Bone marrow (tissue), 2 donors: Measurements from ENCODE around the gene SLC15A1.

Experiments
- DNase-seq, 2 donors: peaks; one replicate each; lab custom pipeline; 2025; lab: John Stamatoyannopoulos, UW

The SLC15A1 gene

DNA sequence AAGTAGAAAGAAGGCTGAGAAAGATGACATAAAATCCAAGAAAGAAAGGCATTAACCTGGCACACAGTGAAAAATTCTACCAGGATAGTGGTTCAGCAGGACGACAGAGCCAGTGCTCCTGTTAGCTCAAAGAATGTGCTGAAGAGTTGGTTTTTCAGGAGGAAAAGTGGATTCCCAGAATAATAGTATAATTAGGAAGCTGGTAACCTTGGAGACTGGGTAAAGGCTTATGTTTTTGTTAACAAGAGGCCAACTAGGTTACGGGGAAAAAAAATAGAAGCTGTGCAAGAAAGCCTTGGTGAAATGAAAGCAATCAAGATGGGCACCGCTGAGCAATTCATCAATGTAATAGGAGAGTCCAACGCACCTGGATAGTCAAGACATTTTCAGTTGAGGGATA, 54.7 kb downstream of the SLC15A1 start:
- no peak for DNase-seq

DNA sequence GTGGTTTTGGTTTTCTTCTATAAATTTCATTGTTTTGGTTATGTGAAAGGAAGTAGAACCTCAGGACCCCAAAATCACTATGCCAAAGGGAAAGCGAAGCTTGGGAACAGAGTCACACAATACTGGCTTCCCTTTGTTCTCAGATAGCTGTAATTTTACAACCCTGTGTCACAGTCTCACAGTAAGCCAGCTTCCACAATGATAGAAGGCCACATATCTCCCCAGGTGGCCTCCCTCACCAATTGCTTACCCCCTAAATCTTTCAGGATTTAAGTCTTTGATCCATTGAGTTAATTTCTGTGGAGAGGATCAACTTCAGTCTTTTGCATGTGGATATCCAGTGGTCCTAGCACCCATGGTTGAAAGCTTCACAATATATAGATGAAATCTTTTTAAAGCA, 58.7 kb downstream of the SLC15A1 start:
- no peak for DNase-seq

DNA sequence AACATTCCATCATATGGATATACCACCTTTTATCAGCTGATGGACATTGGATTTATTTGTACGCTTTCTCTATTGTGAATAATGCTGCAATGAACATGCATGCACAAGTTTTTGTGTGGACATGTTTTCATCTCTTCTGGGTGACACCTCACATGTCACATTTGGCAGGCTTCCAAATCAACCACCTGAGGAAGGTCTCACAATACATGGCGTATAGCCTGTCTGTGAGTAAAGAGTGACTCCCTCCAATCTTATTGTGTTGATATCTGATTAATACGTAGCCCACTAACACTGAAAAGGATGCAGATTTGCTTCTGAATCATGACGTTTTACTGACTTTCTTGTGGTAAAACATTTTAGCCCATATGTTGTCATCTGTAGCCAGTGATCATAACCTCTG, 61.1 kb downstream of the SLC15A1 start:
- DNase-seq = no peak

DNA sequence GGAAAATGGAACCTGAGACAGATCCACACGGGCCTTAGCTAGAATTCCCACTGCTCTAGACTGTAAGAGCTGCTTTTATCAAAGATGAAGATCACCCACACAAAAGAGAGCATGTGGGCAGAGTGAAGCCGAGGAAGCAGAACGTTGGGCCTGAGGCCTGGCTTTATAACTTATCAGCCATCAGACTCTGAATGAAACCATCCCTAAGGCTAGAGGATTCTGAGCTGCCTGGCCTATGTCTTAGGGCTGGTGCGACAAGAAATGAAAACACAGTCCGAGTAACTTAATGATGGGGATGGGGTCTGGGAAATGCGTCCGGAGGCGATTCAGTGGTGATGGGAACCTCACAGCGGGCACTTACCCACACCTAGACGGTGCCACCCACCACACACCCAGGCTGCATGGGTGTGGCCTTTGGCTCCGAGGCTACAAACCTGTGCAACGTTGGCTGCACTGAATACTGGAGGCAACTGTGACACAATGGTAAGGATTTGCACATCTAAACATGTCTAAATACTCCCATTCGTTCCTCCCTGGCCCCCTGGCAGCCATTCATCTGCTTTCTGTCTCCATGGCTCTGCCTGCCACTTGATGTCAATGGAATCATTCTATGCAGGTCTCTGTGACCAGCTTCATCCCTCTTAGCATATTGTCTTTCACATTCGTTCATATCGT, 62.0 kb downstream of the SLC15A1 start:
- DNase-seq = no peak

DNA sequence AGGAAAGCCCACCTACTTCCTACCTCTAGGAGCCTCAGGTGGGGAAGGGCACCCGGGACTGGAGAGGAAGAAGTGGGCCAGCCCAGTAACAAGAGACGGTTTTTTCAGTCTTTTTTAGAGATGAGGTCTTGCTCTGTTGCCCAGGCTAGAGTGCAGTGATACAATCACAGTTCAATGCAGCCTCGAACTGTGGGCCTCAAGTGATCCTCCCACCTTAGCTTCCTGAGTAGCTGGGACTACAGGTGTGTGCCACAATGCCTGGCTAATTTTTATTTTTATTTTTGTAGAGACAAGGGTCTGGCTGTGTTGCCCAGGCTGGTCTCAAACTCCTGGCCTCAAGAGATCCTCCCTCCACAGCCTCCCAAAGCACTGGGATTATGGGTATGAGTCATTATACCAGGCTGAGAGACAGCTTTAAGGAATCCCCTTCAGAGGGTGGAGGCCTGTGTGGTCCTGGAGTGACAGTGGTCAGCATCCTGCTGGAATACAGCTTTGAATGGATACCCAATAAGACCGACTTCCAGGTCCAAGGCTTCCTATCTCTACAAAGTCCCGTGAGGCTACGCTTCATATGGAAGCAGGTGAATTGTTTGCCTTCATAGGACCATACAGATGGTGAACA, 63.0 kb downstream of the SLC15A1 start:
- DNase-seq = no peak

DNA sequence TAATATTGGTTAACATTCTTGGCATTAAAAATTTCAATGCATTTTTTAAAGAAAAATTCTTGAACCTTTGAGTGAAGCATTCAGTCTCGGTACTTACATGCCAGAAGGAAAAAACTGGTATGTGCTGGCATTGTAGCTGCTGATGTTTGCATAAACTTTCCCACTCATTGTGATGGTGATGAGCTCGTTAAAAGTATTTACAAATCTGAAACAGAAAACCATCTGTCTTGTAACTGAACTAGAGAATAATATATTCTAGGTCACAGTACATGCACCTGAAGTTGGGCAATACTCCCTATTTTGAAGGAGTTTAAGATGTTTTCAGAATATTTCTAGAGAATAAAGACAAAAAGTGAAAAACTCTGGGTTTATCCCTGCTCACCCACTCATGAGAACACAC, 64.1 kb downstream of the SLC15A1 start:
- no peak for DNase-seq

DNA sequence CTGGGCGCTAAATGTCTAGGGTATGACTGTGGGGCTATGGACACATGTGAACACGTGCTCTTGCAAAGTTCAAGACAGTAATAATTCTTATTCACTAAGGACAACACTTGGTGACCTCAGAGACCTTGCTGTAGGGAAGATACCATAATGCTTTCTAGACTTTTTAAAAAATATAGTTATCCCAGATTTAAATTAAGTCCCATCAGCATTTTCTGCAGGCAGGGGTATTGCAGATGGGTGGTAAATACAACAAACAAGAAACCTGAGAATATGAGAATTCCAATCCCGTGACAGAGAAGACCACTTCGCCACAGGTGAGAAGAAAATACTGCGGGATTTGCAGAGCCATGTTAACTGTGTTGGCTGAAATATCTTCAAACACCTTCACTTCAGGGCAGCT, 65.2 kb downstream of the SLC15A1 start:
- DNase-seq = no peak

DNA sequence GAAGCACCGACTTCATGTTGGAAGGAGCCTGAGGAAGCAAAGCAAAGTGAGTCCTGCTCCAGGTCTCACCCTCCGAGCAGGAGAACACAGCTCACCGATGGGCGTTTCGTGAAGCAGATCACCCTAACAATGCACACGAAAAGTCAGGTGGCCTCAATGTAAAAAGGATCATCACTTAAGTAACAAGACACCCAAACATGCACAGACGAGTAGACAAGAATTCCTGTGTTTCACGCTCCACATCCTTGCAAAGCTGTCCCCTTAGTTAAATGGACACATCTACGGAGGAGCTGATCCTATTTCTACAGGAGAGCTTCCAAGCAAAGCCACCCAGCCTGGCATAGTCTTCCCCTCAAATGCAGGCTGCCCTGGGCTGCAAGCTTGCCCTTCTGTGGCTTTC, 66.2 kb downstream of the SLC15A1 start:
- DNase-seq = no peak

DNA sequence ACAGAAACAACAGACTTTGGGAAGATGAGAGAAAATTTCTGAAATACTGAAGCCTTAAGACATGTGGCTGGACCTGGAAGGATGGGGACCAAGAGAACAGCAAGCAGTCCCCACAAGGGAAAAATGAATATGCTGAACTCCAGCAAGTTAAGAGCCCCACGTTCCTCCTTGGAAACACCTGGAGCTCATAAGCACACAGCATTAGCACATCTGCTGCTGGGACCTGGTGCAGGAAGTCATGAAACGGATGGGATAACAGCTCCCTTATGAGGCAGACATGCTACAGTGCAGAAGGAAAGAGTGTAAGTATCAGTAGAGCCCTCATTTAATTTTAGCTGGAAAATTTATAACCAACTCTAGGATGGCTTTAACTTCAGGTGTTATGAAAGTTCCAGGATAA, 67.3 kb downstream of the SLC15A1 start:
- no peak for DNase-seq

DNA sequence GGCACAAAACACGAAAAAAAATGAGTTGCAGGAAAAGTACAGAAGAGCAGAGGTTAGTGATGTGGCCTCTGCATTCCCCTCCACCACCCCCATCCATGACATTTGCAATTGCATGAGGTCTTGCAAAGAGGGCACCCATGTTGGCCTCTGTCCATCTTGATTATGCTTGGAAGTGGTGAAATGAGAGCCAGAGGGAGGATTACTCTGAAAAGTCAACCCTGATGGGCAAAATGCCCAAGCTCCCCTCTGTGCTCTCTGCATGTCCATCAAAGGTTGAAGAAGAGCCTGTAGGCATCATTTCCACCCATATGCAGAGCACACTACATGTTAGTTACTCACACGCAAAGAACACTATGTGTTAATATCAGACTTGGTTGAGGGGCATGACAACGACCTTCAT, 71.4 kb downstream of the SLC15A1 start:
- DNase-seq = no peak

DNA sequence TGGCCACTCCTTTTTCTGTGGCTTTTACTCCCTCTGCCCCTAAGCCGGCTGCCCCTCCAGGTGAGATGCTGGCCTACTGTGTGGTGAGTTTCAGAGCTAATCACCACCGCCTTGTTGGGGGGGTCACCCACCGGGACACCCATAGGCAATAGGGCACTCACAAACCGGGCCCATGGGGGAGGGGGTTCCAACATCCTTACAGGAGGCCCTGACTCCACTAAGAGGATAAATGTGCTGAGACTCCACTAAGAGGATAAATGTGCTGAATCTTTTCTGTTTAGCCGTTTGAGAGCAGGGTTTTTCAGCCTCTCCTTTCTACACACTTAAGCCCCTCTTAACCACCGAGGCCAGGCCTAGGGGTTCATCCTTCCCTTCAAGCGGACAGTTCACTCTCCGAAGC, 73.7 kb downstream of the SLC15A1 start:
- DNase-seq = no peak

DNA sequence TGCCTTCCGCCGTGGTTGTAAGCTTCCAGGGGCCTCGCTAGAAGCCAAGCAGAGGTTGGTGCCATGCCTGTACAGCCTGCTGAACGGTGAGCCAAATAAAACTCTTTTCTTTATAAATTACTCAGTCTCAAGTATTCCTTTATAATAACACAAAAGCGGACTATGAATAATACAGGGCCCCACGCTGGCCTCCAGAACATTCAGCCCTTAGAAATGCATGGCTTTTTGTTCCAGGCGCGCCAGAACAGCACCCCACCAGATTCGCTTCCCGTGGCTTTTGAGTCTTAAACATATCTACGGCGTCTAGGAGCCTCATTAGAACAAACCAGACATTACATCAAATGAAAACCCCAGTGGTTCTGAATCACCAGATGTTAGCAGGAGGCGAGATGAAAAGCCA, 75.1 kb downstream of the SLC15A1 start:
- DNase-seq = no peak

DNA sequence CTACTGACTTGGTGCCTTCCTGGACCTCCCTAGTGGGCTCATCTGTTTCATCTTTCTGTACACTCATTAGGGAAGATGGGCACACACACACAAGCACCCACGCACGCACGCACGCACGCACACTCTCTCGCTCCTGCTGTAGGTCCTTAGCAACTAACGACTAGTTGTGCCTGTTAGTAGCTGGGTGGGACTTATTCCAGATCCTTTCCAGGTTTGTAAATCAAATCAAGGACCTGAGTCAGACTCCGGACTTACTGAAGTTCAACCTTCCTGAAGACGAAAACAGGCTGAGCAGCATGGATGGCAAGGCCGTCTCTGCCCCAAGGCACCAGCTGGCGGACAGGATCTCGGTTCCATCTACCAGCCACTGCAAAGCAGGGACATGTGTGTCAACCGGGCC, 76.2 kb downstream of the SLC15A1 start:
- no peak for DNase-seq

DNA sequence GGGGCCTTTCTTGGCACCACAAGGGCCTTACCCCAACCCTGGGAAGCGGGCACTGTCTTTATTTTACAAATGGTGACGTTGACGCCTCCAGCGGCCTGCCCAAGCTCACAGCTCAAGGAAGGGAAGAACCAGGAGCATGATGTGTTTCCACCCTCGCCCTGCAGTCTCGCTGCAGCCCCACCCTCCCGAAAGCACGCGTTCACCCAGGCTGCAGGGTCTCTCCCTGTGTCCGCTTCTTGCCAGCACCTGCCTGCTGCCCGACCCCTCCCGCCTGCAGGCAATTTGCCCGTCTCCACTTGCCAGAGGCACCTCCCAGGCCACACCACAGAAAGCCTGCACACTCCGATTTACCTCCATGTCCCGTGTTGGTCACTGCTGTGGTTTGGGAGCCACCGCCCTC, 76.6 kb downstream of the SLC15A1 start:
- DNase-seq = no peak

DNA sequence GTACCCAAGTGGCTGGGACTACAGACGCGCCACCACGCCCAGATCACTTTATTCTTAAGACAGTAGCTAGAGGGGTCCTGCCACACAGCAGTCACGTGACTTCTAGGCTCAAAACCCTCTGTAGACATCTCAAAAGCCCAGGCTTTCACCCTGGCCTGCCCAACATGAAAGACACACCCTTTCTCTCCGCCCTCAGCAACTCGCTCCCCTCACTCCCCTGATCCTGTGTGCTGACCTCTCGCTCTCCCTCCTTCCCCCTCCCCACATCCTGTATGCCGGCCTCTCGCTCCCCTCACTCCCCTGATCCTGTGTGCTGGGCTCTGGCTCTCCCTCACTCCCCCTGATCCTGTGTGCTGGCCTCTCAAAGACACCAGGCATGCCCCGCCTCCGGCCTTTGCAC, 77.4 kb downstream of the SLC15A1 start:
- no peak for DNase-seq

DNA sequence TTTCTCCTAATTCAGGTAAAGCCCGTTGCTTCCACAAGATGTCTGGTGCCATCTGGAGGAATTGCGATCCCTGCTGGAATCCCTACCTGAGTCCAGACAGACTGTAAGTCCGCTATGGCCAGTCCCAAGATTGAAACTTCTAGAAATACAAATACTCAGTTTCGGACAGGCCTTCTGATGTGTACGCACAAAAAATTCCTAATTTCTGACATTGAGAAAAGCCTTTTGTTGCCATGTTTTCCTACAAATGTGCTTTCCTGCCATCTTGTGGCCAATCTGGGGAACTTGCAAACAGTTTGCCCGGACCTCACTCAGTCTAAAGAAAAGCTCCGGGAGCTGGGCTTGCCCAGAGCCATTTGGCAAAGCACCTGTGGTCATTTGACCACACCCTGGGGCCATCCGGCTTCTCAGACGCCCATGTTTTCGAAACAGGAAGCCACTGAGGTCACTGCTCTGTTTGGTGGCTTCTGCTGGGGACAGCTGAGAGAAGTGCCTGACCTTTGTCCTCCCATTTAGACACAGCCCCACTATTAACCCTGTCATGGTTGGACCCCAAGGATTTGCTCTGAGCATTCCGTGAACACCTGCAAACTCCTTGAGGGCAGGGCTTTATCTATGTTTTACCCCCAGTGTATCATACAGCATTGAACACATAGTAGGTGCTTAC, 79.4 kb downstream of the SLC15A1 start:
- DNase-seq = peak in 1 of 2 donors; percentile 29

DNA sequence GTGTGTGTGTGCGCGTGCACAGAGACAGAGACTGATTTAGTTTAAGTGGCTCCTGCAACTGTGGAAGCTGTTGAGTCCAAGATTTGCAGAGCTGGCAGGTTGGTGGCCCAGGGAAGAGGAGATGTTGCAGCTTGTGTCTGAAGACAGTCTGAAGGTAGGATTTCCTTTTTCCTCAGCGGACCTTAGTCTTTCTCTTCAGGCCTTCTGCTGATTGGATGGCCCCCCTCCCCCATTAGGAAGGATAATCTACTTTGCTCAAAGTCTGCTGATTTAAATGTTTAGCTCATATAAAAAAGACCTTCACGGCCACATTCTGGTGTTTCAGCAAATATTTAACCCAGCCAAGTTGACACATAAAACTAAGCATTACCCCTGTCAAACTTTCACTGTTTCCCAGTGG, 84.3 kb downstream of the SLC15A1 start:
- DNase-seq = no peak

DNA sequence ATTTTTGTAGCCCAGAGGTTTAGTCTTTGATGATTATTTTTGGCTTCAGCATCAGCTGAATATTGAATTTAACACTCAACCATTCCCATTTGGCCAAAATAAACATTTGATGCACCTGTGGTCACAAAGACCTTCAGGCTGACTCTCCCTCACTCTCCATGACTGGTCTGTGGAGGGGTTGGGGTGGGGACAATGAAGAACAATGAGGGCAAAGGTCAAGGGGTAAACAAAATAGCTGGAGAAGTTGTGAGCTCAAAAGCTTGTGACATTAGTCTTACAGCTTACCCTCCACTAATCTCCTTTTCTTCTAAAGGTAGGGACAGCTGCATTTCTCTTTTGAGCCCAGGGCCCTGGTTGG, 86.9 kb downstream of the SLC15A1 start:
- no peak for DNase-seq

DNA sequence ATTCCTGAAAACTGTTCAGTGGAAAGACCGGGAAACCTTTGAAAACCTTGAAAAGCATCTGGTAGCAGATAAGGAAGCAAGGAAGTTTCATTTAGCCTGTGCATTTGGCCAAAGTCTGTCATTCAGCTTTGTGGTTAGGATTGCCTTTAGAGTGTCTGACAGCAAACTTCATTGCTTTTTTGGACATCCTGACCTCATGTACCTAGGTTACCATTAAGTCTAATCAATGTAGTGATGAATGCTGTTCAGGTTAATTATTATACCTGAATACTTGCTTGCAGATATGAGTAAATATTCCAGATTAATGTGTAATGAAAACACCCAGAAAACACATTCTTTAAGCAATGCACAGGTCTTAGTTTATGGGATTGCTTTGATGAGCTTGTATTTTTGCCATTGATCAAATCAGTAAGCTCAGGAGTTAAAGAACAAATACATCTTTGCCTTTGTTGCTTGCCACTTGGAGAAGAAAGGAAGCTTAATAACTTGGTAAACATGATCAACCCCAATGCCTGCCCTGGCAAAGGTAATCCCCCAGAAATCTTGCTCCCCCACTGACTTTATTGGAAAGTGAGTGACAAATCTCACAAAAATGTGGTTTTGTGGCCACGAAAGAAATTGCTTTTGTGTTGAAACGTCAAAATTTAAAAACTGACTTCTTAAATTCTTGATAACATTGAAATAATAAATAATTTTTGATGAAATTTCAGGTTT, 87.4 kb downstream of the SLC15A1 start:
- DNase-seq = no peak

DNA sequence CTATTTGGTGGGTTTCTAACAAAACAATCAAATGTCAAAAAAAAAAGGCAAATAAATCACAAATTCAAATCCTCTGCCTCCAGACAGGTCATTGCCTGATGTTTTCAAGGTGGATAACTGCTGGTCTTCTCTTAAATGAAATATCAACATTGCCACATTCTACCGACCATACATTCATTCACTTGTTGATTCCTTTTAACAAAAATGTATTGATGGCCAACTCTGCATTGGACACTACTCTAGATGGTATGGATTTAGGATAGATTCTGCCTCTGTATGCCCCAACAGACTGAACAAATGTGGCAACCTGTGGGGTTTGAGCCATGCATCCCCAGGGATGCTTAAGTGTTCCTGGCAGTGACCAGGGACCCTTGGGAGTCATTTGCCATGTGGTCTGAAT, 88.0 kb downstream of the SLC15A1 start:
- DNase-seq = no peak

DNA sequence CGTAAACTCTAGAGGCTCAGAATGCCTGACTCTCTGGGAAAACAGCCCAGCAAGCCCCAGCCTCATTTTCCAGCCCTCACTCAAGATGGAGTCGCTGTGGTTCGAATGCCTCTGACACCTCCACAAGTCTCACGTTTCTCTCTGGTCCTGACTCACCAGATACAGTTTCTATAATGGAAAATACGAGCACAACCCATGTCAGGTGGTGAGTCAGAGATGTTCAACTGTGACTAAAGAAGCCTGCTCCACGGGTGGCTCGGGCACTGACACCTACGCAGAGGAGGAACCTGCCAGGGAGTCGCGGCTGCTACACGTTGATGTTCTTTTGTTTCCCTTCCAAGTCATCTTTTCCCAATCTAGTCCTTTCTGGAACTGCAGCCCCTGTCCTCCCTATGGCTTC, 88.4 kb downstream of the SLC15A1 start:
- no peak for DNase-seq

DNA sequence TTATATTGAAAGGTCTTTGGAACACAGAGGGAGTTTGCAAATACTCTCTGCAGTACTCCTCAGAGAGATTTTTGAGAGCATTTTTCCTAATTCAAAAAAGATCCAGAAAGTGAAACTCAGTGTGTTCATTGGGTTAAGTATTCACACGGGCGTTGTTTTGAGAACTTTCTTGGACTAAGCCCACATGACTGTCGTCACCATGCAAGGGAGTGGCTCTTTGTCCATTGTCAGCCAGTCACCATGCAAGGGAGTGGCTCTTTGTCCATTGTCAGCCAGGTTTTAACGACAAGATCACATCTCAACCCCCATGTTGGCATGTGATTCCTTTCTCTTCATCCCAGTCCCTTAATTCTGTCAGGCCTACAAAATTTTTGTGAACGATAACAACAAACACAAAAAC, 94.3 kb downstream of the SLC15A1 start:
- DNase-seq = no peak

DNA sequence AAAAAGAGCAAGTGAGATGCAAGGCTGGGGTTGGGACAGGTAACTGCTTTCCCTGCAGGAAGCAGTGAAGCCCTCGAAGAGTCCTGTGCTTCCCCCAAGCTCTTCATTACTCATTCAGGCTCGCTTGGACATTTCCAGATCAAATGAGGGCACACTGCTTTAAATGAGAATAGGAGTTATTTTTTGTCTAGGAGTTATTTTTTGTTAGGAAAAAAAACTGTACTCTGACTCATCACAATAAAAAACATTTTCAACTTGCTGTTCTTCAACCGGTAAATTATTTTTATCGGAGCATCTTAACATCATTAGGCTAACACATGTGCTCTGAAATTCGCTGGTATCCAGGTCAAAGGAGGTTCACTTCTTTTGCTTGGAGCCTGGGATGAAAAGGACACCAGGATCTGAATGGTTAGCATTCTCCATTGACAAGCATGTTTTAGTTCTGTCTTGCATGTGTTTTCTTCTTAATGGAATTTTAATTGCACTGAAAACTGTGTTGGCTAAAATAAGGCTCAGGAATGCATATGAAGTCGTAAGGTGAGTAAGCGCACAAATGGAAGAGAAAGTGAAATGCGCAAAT, 94.9 kb downstream of the SLC15A1 start:
- no peak for DNase-seq
